OCI-LY3 (cell line): ENCODE results near the gene IVNS1ABP.

Experiments
- EZH2phosphoT487 ChIP-seq: fragments of 200-600 bp; shearing (Covaris generic); IDR thresholded peaks from 2 replicates; pipeline ENCODE4 v1.6.1; 2018; ENCODE audit warnings: antibody characterized with exemption, mixed run types, low read depth
- TF ChIP-seq, protein P1 (sequence below): fragments of 200-600, 300-600 bp; sonication (generic); IDR thresholded peaks from 2 replicates; pipeline ENCODE4 v1.5.1; 2014; ENCODE audit warnings: antibody characterized with exemption, low read length, low read depth

DNA sequence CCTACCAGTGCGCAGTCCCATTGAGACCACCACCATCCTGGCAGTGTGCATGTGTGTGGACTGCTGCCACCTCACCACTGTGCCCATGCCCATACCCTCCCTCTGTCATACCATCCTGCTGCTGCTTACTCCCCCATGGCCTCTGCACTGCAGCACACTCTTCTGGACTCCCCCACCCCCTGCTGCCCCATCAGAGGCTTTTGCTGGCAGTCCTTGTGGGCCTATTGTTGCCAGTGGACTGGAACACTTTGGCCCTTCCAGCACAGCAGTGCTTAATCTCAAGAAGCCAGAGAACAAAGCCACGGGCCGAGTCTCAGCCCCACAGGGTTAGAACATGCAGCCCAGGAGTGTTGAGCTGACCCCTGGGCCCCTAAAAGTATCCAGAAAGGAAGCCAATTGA is 41.9 kb upstream of the IVNS1ABP start:
- TF ChIP-seq, protein P1, sequence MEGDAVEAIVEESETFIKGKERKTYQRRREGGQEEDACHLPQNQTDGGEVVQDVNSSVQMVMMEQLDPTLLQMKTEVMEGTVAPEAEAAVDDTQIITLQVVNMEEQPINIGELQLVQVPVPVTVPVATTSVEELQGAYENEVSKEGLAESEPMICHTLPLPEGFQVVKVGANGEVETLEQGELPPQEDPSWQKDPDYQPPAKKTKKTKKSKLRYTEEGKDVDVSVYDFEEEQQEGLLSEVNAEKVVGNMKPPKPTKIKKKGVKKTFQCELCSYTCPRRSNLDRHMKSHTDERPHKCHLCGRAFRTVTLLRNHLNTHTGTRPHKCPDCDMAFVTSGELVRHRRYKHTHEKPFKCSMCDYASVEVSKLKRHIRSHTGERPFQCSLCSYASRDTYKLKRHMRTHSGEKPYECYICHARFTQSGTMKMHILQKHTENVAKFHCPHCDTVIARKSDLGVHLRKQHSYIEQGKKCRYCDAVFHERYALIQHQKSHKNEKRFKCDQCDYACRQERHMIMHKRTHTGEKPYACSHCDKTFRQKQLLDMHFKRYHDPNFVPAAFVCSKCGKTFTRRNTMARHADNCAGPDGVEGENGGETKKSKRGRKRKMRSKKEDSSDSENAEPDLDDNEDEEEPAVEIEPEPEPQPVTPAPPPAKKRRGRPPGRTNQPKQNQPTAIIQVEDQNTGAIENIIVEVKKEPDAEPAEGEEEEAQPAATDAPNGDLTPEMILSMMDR: no peak
- TF ChIP-seq EZH2phosphoT487: no peak
